HepG2 (cell line): ENCODE results near the gene EPM2AIP1. TPM values are rescaled to one million over a fixed set of nuclear protein-coding genes. Genes with fewer than 3 reads are reported as not detected.

Experiments
- ATF7 ChIP-seq, 2 experiments: fragments of 450-650 bp in 1 of 2; sonication (generic) in 1 of 2; formaldehyde crosslinking in 1 of 2; IDR thresholded peaks; 2 replicates each; pipeline versions ENCODE4 v1.4.0 to v1.6.1; 2016 to 2020; ENCODE audit warnings: antibody characterized with exemption in 1 of 2, mild to moderate bottlenecking in 1 of 2, missing genetic modification reagents in 1 of 2
- CCDC6 ChIP-seq: sonication (generic); formaldehyde crosslinking; IDR thresholded peaks from 2 replicates; pipeline ENCODE4 v1.8.1; 2022; ENCODE audit warnings: mild to moderate bottlenecking, missing genetic modification reagents, moderate library complexity
- ELF1 ChIP-seq: sonication (generic); formaldehyde crosslinking; IDR thresholded peaks from 2 replicates; pipeline ENCODE4 v1.4.0; 2020; ENCODE audit warnings: missing genetic modification reagents
- ESRRA ChIP-seq: sonication (generic); formaldehyde crosslinking; IDR thresholded peaks from 2 replicates; pipeline ENCODE4 v1.5.1; 2020; ENCODE audit warnings: mild to moderate bottlenecking, low read depth, missing genetic modification reagents
- FOSL2 ChIP-seq: sonication (generic); formaldehyde crosslinking; IDR thresholded peaks from 2 replicates; pipeline ENCODE4 v1.4.0; 2020; ENCODE audit warnings: missing genetic modification reagents
- FOXJ3 ChIP-seq: sonication (generic); formaldehyde crosslinking; IDR thresholded peaks from 2 replicates; pipeline ENCODE4 v1.4.0; 2020; ENCODE audit warnings: missing genetic modification reagents, mild to moderate bottlenecking, borderline replicate concordance
- GATAD1 ChIP-seq: IDR thresholded peaks from 2 replicates; pipeline ENCODE4 v1.6.1; 2016; ENCODE audit warnings: missing genetic modification reagents, missing compliant biosample characterization
- GZF1 ChIP-seq: sonication (generic); formaldehyde crosslinking; IDR thresholded peaks from 2 replicates; pipeline ENCODE4 v1.5.1; 2020; ENCODE audit warnings: mild to moderate bottlenecking, missing genetic modification reagents
- HMG20B ChIP-seq: conservative IDR thresholded peaks from 2 replicates; pipeline ENCODE4 v1.6.1; 2016; ENCODE audit warnings: missing genetic modification reagents, missing compliant biosample characterization
- JARID2 ChIP-seq: sonication (generic); formaldehyde crosslinking; IDR thresholded peaks from 2 replicates; pipeline ENCODE4 v1.8.1; 2023; ENCODE audit warnings: missing genetic modification reagents, inconsistent platforms; ENCODE audit not compliant: insufficient replicate concordance
- KMT2A ChIP-seq: sonication (generic); formaldehyde crosslinking; IDR thresholded peaks from 2 replicates; pipeline ENCODE4 v1.4.0; 2020; ENCODE audit warnings: missing genetic modification reagents
- NFKBIZ ChIP-seq: IDR thresholded peaks from 2 replicates; pipeline ENCODE4 v1.6.1; 2018; ENCODE audit warnings: missing genetic modification reagents, missing compliant biosample characterization
- PAF1 ChIP-seq: IDR thresholded peaks from 2 replicates; pipeline ENCODE4 v1.6.1; 2016; ENCODE audit warnings: missing genetic modification reagents, missing compliant biosample characterization
- RCOR2 ChIP-seq: IDR thresholded peaks from 2 replicates; pipeline ENCODE4 v1.6.1; 2016; ENCODE audit warnings: missing biosample characterization, missing genetic modification reagents
- RFXAP ChIP-seq: sonication (generic); formaldehyde crosslinking; IDR thresholded peaks from 2 replicates; pipeline ENCODE4 v1.4.0; 2020; ENCODE audit warnings: missing genetic modification reagents, borderline replicate concordance
- SMAD9 ChIP-seq: sonication (generic); formaldehyde crosslinking; IDR thresholded peaks from 2 replicates; pipeline ENCODE4 v1.5.1; 2020; ENCODE audit warnings: mild to moderate bottlenecking, missing genetic modification reagents
- TFDP2 ChIP-seq: sonication (generic); formaldehyde crosslinking; IDR thresholded peaks from 2 replicates; pipeline ENCODE4 v1.4.0; 2020; ENCODE audit warnings: missing genetic modification reagents
- ZBED4 ChIP-seq: sonication (generic); formaldehyde crosslinking; IDR thresholded peaks from 2 replicates; pipeline ENCODE4 v1.4.0; 2020; ENCODE audit warnings: missing genetic modification reagents, borderline replicate concordance
- ZBTB8A ChIP-seq: sonication (generic); formaldehyde crosslinking; IDR thresholded peaks from 2 replicates; pipeline ENCODE4 v1.4.0; 2020; ENCODE audit warnings: mild to moderate bottlenecking, low read depth, missing genetic modification reagents, borderline replicate concordance
- ZNF17 ChIP-seq: sonication (generic); formaldehyde crosslinking; IDR thresholded peaks from 2 replicates; pipeline ENCODE4 v1.5.0; 2020; ENCODE audit warnings: mild to moderate bottlenecking, missing genetic modification reagents
- ZNF660 ChIP-seq: sonication (generic); formaldehyde crosslinking; IDR thresholded peaks from 2 replicates; pipeline ENCODE4 v1.5.1; 2020; ENCODE audit warnings: mild to moderate bottlenecking, low read depth, missing genetic modification reagents, borderline replicate concordance
- ZNF766 ChIP-seq: sonication (generic); formaldehyde crosslinking; IDR thresholded peaks from 2 replicates; pipeline ENCODE4 v1.5.0; 2020; ENCODE audit warnings: missing genetic modification reagents, borderline replicate concordance
- ZNF773 ChIP-seq: sonication (generic); formaldehyde crosslinking; IDR thresholded peaks from 2 replicates; pipeline ENCODE4 v1.4.0; 2020; ENCODE audit warnings: missing genetic modification reagents, borderline replicate concordance
- ZNF891 ChIP-seq: sonication (generic); formaldehyde crosslinking; IDR thresholded peaks from 2 replicates; pipeline ENCODE4 v1.5.0; 2020; ENCODE audit warnings: mild to moderate bottlenecking, missing genetic modification reagents
- polyA plus RNA-seq, 8 experiments: library from polyadenylated mRNA; depleted of rRNA in 3 of 8; stranded (reverse) in 7 of 8; unstranded in 1 of 8; fragments of >200 nt; fragmentation: Illumina TruSeq in 4 of 8; extraction: Trizol in 4 of 8; gene quantifications; 2 replicates each; pipeline versions ENCODE4 v1.2.1 to v1.2.3, GENCODE V29; 2011 to 2016; ENCODE audit warnings: low read depth in 4 of 8, missing spikeins in 1 of 8, mixed read lengths in 1 of 8; ENCODE audit not compliant: insufficient read depth in 1 of 8
- total RNA-seq, 5 experiments: library from RNA; depleted of rRNA; stranded (reverse); fragments of >200 nt; fragmentation: Illumina TruSeq; extraction: Trizol; gene quantifications; 2 replicates each; pipeline ENCODE4 v1.2.3, GENCODE V29; 2016; ENCODE audit warnings: low read depth in 1 of 5
- TF ChIP-seq, protein P1 (sequence below): sonication (generic); formaldehyde crosslinking; IDR thresholded peaks from 2 replicates; pipeline ENCODE4 v1.4.0; 2020; ENCODE audit warnings: mild to moderate bottlenecking, missing genetic modification reagents

The EPM2AIP1 gene
- total and polyA plus RNA-seq, 2 of the 13 experiments (the other 11 are each of a cell fraction or from before 2014, with no cell fraction given): 10.7 to 23.0 TPM

DNA sequence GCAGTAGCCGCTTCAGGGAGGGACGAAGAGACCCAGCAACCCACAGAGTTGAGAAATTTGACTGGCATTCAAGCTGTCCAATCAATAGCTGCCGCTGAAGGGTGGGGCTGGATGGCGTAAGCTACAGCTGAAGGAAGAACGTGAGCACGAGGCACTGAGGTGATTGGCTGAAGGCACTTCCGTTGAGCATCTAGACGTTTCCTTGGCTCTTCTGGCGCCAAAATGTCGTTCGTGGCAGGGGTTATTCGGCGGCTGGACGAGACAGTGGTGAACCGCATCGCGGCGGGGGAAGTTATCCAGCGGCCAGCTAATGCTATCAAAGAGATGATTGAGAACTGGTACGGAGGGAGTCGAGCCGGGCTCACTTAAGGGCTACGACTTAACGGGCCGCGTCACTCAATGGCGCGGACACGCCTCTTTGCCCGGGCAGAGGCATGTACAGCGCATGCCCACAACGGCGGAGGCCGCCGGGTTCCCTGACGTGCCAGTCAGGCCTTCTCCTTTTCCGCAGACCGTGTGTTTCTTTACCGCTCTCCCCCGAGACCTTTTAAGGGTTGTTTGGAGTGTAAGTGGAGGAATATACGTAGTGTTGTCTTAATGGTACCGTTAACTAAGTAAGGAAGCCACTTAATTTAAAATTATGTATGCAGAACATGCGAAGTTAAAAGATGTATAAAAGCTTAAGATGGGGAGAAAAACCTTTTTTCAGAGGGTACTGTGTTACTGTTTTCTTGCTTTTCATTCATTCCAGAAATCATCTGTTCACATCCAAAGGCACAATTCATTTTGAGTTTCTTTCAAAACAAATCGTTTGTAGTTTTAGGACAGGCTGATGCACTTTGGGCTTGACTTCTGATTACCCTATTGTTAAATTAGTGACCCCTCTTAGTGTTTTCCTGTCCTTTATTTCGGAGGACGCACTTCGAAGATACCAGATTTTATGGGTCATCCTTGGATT lies 674 bp upstream of the EPM2AIP1 start, which contains the start of gene MLH1 (continued):
- TF ChIP-seq ATF7 (IDR thresholded peaks at IDR 0.05): no peak
- TF ChIP-seq ATF7 (CRISPR knock-in tag; IDR thresholded peaks at IDR 0.05): peak; percentile 29; the same call in 1 of the 2 replicates
- TF ChIP-seq KMT2A (CRISPR knock-in tag): peak; percentile 85
- no peak for TF ChIP-seq JARID2
- no peak for TF ChIP-seq PAF1 (CRISPR knock-in tag)
- TF ChIP-seq, protein P1, sequence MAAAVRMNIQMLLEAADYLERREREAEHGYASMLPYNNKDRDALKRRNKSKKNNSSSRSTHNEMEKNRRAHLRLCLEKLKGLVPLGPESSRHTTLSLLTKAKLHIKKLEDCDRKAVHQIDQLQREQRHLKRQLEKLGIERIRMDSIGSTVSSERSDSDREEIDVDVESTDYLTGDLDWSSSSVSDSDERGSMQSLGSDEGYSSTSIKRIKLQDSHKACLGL (CRISPR knock-in tag): peak; percentile 87
- TF ChIP-seq TFDP2 (CRISPR knock-in tag): peak; percentile 96
- TF ChIP-seq CCDC6: peak; percentile 90
- TF ChIP-seq FOSL2 (CRISPR knock-in tag): peak; percentile 34
- 0 out of 2 replicates have a peak, but pooled peaks have one; percentile 62 for TF ChIP-seq ZBTB8A (CRISPR knock-in tag)
- TF ChIP-seq ELF1: peak; percentile 85
- no peak for TF ChIP-seq ZNF773 (CRISPR knock-in tag)
- TF ChIP-seq GATAD1 (CRISPR knock-in tag): peak; percentile 88
- TF ChIP-seq ZNF660 (CRISPR knock-in tag): no peak
- 0 out of 2 replicates have a peak, but pooled peaks have one; percentile 44 for TF ChIP-seq ESRRA (CRISPR knock-in tag)
- TF ChIP-seq GZF1 (CRISPR knock-in tag): no peak
- 0 out of 2 replicates have a peak, but pooled peaks have one; percentile 44 for TF ChIP-seq ZNF766 (CRISPR knock-in tag)
- no peak for TF ChIP-seq ZNF891 (CRISPR knock-in tag)
- TF ChIP-seq RFXAP (CRISPR knock-in tag): peak; percentile 95
- TF ChIP-seq NFKBIZ (CRISPR knock-in tag): no peak
- TF ChIP-seq SMAD9 (CRISPR knock-in tag): no peak
- TF ChIP-seq HMG20B: no peak
- no peak for TF ChIP-seq ZBED4
- peak; percentile 14; the same call in 1 of the 2 replicates for TF ChIP-seq FOXJ3 (CRISPR knock-in tag)
- no peak for TF ChIP-seq RCOR2 (CRISPR knock-in tag)
- TF ChIP-seq ZNF17 (CRISPR knock-in tag): no peak
